Measurements from ENCODE around the gene EPHB4. TPM values are rescaled to one million over a fixed set of nuclear protein-coding genes. Genes with fewer than 3 reads are reported as not detected.
"Not testable (repeated sequence)": the region's sequence is repeated elsewhere in the genome, so short reads cannot be mapped to it uniquely, and the experiment has no call there.

Gene EPHB4
- total RNA-seq, 2 donors from 2014 or later = 33.6 to 46.4 TPM

GRCh38 chr7:100764841-100765240 lies 62.5 kb downstream of the EPHB4 start:
- no peak for DNase-seq
- intact Hi-C loops (cut with DNase I) = no loop called here
- ATAC-seq = no peak
- H3K4me1 ChIP-seq = no peaks in the 10 kb centered on the region
- no peaks in the 10 kb centered on the region for H3K36me3 ChIP-seq (replicated peaks in 1 of 2; ENCODE audit: insufficient read depth in 1 of 2, low read depth in 2 of 2)
- H3K9me3 ChIP-seq = no peaks in the 10 kb centered on the region
- H3K27ac ChIP-seq = no peak overlapping the region
- TF ChIP-seq CTCF (IDR thresholded peaks at IDR 0.05) (no peak), POLR2A (IDR thresholded peaks at IDR 0.05) (no peak)
- H3K4me3 ChIP-seq = no peak overlapping the region
- 65 to 75% methylated on average over 4 to 10 of the region's 10 CpGs for WGBS, 2 donors
- H3K27me3 ChIP-seq = no peaks in the 10 kb centered on the region

GRCh38 chr7:100763556-100764140 lies 63.7 kb downstream of the EPHB4 start:
- WGBS, 2 donors = 59 to 67% methylated on average over 12 to 14 of the region's 14 CpGs
- Histone ChIP-seq H3K9me3 (no peaks in the 10 kb centered on the region), H3K27ac (no peak overlapping the region), H3K4me3 (no peak overlapping the region), H3K36me3 (replicated peaks in 1 of 2; ENCODE audit: insufficient read depth in 1 of 2, low read depth in 2 of 2) (no peaks in the 10 kb centered on the region), H3K27me3 (no peaks in the 10 kb centered on the region), H3K4me1 (no peaks in the 10 kb centered on the region)
- intact Hi-C loops (cut with DNase I) = no loop called here
- no peak for DNase-seq
- no peak for ATAC-seq
- TF ChIP-seq CTCF (IDR thresholded peaks at IDR 0.05) (no peak), POLR2A (IDR thresholded peaks at IDR 0.05) (no peak)

- intact Hi-C loops (cut with DNase I); H3K9me3 ChIP-seq: not testable (repeated sequence)
Measured at GRCh38 chr7:100762841-100763240, 64.5 kb downstream of the EPHB4 start.

GRCh38 chr7:100759357-100760171 lies 67.8 kb downstream of the EPHB4 start:
- intact Hi-C loops (cut with DNase I) = no loop called here
- WGBS, 2 donors = 67 to 69% methylated on average over 8 to 19 of the region's 19 CpGs
- no peak overlapping the region for H3K4me3 ChIP-seq
- H3K4me1 ChIP-seq = no peaks in the 10 kb centered on the region
- no peaks in the 10 kb centered on the region for H3K36me3 ChIP-seq (replicated peaks in 1 of 2; ENCODE audit: insufficient read depth in 1 of 2, low read depth in 2 of 2)
- DNase-seq = no peak
- no peak for ATAC-seq
- no peak overlapping the region for H3K27ac ChIP-seq
- no peaks in the 10 kb centered on the region for H3K9me3 ChIP-seq
- H3K27me3 ChIP-seq = no peaks in the 10 kb centered on the region
- TF ChIP-seq POLR2A (IDR thresholded peaks at IDR 0.05) (no peak), CTCF (IDR thresholded peaks at IDR 0.05) (no peak)

More at GRCh38 chr7:100762841-100763240, 64.5 kb downstream of the EPHB4 start:
- H3K4me3 ChIP-seq; ATAC-seq; H3K27ac ChIP-seq; DNase-seq; H3K36me3 ChIP-seq (replicated peaks in 1 of 2; ENCODE audit: insufficient read depth in 1 of 2, low read depth in 2 of 2); H3K4me1 ChIP-seq; H3K27me3 ChIP-seq: not testable (repeated sequence)
- WGBS, 2 donors = 62 to 80% methylated on average over 5 of the region's 5 CpGs

- no peak overlapping the region for H3K27ac ChIP-seq
- ATAC-seq (no peak), DNase-seq (no peak)
- H3K9me3 ChIP-seq = no peaks in the 10 kb centered on the region
- H3K27me3 ChIP-seq = peaks cover 0 to 7% of the 10 kb centered on the region in 2 donors
- H3K4me1 ChIP-seq = no peaks in the 10 kb centered on the region
- no peak for TF ChIP-seq POLR2A (IDR thresholded peaks at IDR 0.05)
- no peak for TF ChIP-seq CTCF (IDR thresholded peaks at IDR 0.05)
- H3K4me3 ChIP-seq = no peak overlapping the region
- 73 to 79% methylated on average over 3 of the region's 3 CpGs for WGBS, 2 donors
- intact Hi-C loops (cut with DNase I) = no loop called here
- no peaks in the 10 kb centered on the region for H3K36me3 ChIP-seq (replicated peaks in 1 of 2; ENCODE audit: insufficient read depth in 1 of 2, low read depth in 2 of 2)
Measured at GRCh38 chr7:100753750-100754149, 73.6 kb downstream of the EPHB4 start.
